ENCODE data around the gene SPAST. TPM values are rescaled to one million over a fixed set of nuclear protein-coding genes. Genes with fewer than 3 reads are reported as not detected.
A peak's percentile ranks its signal among the peaks of the same experiment; 100 is the strongest.

SPAST gene
- polyA plus RNA-seq, 2 donors, result 3.6 to 3.9 TPM

- Histone ChIP-seq H3K36me3 (ENCODE audit: control insufficient read depth in 2 of 2, insufficient read depth in 2 of 2, low read length in 1 of 2) (no peaks in the 10 kb centered on the region), H3K4me1 (ENCODE audit: control insufficient read depth in 2 of 2, insufficient read depth in 2 of 2, low read length in 1 of 2) (no peaks in the 10 kb centered on the region), H3K4me3 (ENCODE audit: low read depth in 1 of 2, low read length in 2 of 2) (no peak overlapping the region), H3K27me3 (ENCODE audit: control insufficient read depth in 1 of 2, insufficient read depth in 2 of 2, low read length in 2 of 2) (no peaks in the 10 kb centered on the region), H3K27ac (ENCODE audit: low read depth in 2 of 2, low read length in 1 of 2) (no peak overlapping the region), H3K9me3 (ENCODE audit: control insufficient read depth in 2 of 2, insufficient read depth in 1 of 2, low read depth in 1 of 2, low read length in 1 of 2) (no peaks in the 10 kb centered on the region)
- WGBS, 2 donors, result 95 to 98% methylated on average over 8 of the region's 8 CpGs
These were observed 1.9 kb upstream of the SPAST start for GRCh38 chr2:32061430-32061829.

- WGBS, 2 donors, result 48 to 49% methylated on average over 13 of the region's 13 CpGs
These were observed 1.1 kb upstream of the SPAST start for GRCh38 chr2:32061973-32062861.

GRCh38 chr2:32064021-32064601 lies 755 bp downstream of the SPAST start:
- Histone ChIP-seq H3K4me1 (ENCODE audit: control insufficient read depth in 2 of 2, insufficient read depth in 2 of 2, low read length in 1 of 2) (no peaks in the 10 kb centered on the region), H3K9me3 (ENCODE audit: control insufficient read depth in 2 of 2, insufficient read depth in 1 of 2, low read depth in 1 of 2, low read length in 1 of 2) (no peaks in the 10 kb centered on the region), H3K27ac (ENCODE audit: low read depth in 2 of 2, low read length in 1 of 2) (peak overlapping the region; percentile 94 to 96), H3K36me3 (ENCODE audit: control insufficient read depth in 2 of 2, insufficient read depth in 2 of 2, low read length in 1 of 2) (no peaks in the 10 kb centered on the region), H3K4me3 (ENCODE audit: low read depth in 1 of 2, low read length in 2 of 2) (peak overlapping the region; percentile 65 to 88), H3K27me3 (ENCODE audit: control insufficient read depth in 1 of 2, insufficient read depth in 2 of 2, low read length in 2 of 2) (no peaks in the 10 kb centered on the region)
- 0% methylated on average over 40 of the region's 40 CpGs for WGBS, 2 donors

More at GRCh38 chr2:32061973-32062861, 1.1 kb upstream of the SPAST start:
- H3K36me3 ChIP-seq (ENCODE audit: control insufficient read depth in 2 of 2, insufficient read depth in 2 of 2, low read length in 1 of 2), result no peaks in the 10 kb centered on the region
- no peaks in the 10 kb centered on the region for H3K27me3 ChIP-seq (ENCODE audit: control insufficient read depth in 1 of 2, insufficient read depth in 2 of 2, low read length in 2 of 2)
- no peaks in the 10 kb centered on the region for H3K9me3 ChIP-seq (ENCODE audit: control insufficient read depth in 2 of 2, insufficient read depth in 1 of 2, low read depth in 1 of 2, low read length in 1 of 2)
- H3K4me3 ChIP-seq (ENCODE audit: low read depth in 1 of 2, low read length in 2 of 2), result peak overlapping the region in 1 of 2 donors; percentile 88
- H3K27ac ChIP-seq (ENCODE audit: low read depth in 2 of 2, low read length in 1 of 2), result peak overlapping the region in 1 of 2 donors; percentile 20
- H3K4me1 ChIP-seq (ENCODE audit: control insufficient read depth in 2 of 2, insufficient read depth in 2 of 2, low read length in 1 of 2), result no peaks in the 10 kb centered on the region

DNA sequence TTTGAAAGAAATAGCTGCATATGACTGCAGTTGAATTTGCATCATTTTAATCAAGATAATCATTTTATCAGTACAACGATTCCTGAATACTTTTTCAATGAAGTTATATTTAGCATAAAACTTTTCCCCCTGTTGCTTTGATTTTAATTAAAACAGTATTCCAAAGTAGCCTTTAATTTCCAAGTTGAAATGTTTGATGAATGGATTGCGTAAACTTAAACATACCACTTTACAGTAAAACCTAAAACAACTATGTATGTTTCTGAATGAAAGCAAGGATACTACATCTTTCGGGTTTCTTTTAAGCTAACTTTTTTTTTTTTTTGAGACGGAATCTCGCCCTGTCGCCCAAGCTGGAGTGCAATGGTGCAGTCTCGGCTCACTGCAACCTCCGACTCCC lies 1.4 kb downstream of the SPAST start:
- Histone ChIP-seq H3K36me3 (ENCODE audit: control insufficient read depth in 2 of 2, insufficient read depth in 2 of 2, low read length in 1 of 2) (no peaks in the 10 kb centered on the region), H3K9me3 (ENCODE audit: control insufficient read depth in 2 of 2, insufficient read depth in 1 of 2, low read depth in 1 of 2, low read length in 1 of 2) (no peaks in the 10 kb centered on the region), H3K4me1 (ENCODE audit: control insufficient read depth in 2 of 2, insufficient read depth in 2 of 2, low read length in 1 of 2) (no peaks in the 10 kb centered on the region), H3K4me3 (ENCODE audit: low read depth in 1 of 2, low read length in 2 of 2) (peak overlapping the region; percentile 65 to 88), H3K27me3 (ENCODE audit: control insufficient read depth in 1 of 2, insufficient read depth in 2 of 2, low read length in 2 of 2) (no peaks in the 10 kb centered on the region), H3K27ac (ENCODE audit: low read depth in 2 of 2, low read length in 1 of 2) (no peak overlapping the region)
- WGBS, 2 donors, result 77 to 79% methylated on average over 8 of the region's 8 CpGs

DNA sequence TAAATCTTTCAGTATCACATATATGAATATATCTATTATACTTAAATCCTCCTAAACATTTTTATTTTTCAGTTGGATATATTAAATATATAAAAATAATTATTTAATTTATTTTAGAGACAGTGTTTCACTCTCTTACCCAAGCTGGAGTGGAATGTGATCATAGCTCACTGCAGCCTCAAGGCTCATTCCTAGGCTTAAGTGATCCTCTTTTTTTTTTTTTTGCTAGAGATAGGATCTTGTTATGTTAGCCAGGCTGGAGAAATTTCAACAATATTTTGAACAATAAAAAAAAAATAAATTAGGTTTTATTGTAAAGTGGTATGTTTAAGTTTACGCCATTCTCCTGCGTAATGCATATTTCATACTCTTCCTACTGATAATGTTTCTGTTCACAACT lies 4.2 kb downstream of the SPAST start:
- WGBS, 2 donors, result 97 to 99% methylated on average over 2 of the region's 2 CpGs
- Histone ChIP-seq H3K27ac (ENCODE audit: low read depth in 2 of 2, low read length in 1 of 2) (no peak overlapping the region), H3K36me3 (ENCODE audit: control insufficient read depth in 2 of 2, insufficient read depth in 2 of 2, low read length in 1 of 2) (no peaks in the 10 kb centered on the region), H3K4me3 (ENCODE audit: low read depth in 1 of 2, low read length in 2 of 2) (no peak overlapping the region), H3K27me3 (ENCODE audit: control insufficient read depth in 1 of 2, insufficient read depth in 2 of 2, low read length in 2 of 2) (no peaks in the 10 kb centered on the region), H3K4me1 (ENCODE audit: control insufficient read depth in 2 of 2, insufficient read depth in 2 of 2, low read length in 1 of 2) (no peaks in the 10 kb centered on the region), H3K9me3 (ENCODE audit: control insufficient read depth in 2 of 2, insufficient read depth in 1 of 2, low read depth in 1 of 2, low read length in 1 of 2) (no peaks in the 10 kb centered on the region)

GRCh38 chr2:32074134-32074506 lies 10.8 kb downstream of the SPAST start:
- no peaks in the 10 kb centered on the region for H3K36me3 ChIP-seq (ENCODE audit: control insufficient read depth in 2 of 2, insufficient read depth in 2 of 2, low read length in 1 of 2)
- H3K27me3 ChIP-seq (ENCODE audit: control insufficient read depth in 1 of 2, insufficient read depth in 2 of 2, low read length in 2 of 2), result no peaks in the 10 kb centered on the region
- H3K27ac ChIP-seq (ENCODE audit: low read depth in 2 of 2, low read length in 1 of 2), result no peak overlapping the region
- H3K4me1 ChIP-seq (ENCODE audit: control insufficient read depth in 2 of 2, insufficient read depth in 2 of 2, low read length in 1 of 2), result no peaks in the 10 kb centered on the region
- no peaks in the 10 kb centered on the region for H3K9me3 ChIP-seq (ENCODE audit: control insufficient read depth in 2 of 2, insufficient read depth in 1 of 2, low read depth in 1 of 2, low read length in 1 of 2)
- WGBS, 2 donors, result 77 to 94% methylated on average over 2 of the region's 2 CpGs
- H3K4me3 ChIP-seq (ENCODE audit: low read depth in 1 of 2, low read length in 2 of 2), result no peak overlapping the region

DNA sequence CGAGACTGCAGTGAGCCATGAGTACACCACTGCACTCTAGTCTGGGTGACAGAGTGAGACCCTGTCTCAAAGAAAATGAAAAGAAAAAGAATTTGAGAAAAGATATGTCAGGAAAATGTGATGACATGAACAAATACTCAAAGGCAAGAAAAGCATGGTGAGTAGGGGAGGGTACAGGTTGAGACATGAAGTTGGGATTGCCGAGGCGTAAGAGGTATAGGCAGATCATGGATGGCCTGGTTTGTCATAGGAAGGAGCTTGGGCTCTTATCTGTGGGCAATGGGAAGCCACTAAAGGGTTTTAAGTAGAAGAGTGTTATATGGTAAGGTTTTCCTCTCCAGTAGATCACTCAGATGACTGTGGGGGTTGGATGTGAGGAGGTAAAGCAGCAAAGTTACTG lies 32.3 kb downstream of the SPAST start:
- no peak overlapping the region for H3K27ac ChIP-seq (ENCODE audit: low read depth in 2 of 2, low read length in 1 of 2)
- no peaks in the 10 kb centered on the region for H3K4me1 ChIP-seq (ENCODE audit: control insufficient read depth in 2 of 2, insufficient read depth in 2 of 2, low read length in 1 of 2)
- no peak overlapping the region for H3K4me3 ChIP-seq (ENCODE audit: low read depth in 1 of 2, low read length in 2 of 2)
- 80 to 84% methylated on average over 3 of the region's 3 CpGs for WGBS, 2 donors
- H3K36me3 ChIP-seq (ENCODE audit: control insufficient read depth in 2 of 2, insufficient read depth in 2 of 2, low read length in 1 of 2), result no peaks in the 10 kb centered on the region
- H3K27me3 ChIP-seq (ENCODE audit: control insufficient read depth in 1 of 2, insufficient read depth in 2 of 2, low read length in 2 of 2), result no peaks in the 10 kb centered on the region
- no peaks in the 10 kb centered on the region for H3K9me3 ChIP-seq (ENCODE audit: control insufficient read depth in 2 of 2, insufficient read depth in 1 of 2, low read depth in 1 of 2, low read length in 1 of 2)

- WGBS, 2 donors, result 92 to 93% methylated on average over 2 of the region's 2 CpGs
- no peak overlapping the region for H3K4me3 ChIP-seq (ENCODE audit: low read depth in 1 of 2, low read length in 2 of 2)
- H3K27me3 ChIP-seq (ENCODE audit: control insufficient read depth in 1 of 2, insufficient read depth in 2 of 2, low read length in 2 of 2), result no peaks in the 10 kb centered on the region
- H3K9me3 ChIP-seq (ENCODE audit: control insufficient read depth in 2 of 2, insufficient read depth in 1 of 2, low read depth in 1 of 2, low read length in 1 of 2), result no peaks in the 10 kb centered on the region
- H3K36me3 ChIP-seq (ENCODE audit: control insufficient read depth in 2 of 2, insufficient read depth in 2 of 2, low read length in 1 of 2), result peaks cover 5 to 10% of the 10 kb centered on the region in 2 donors
- H3K27ac ChIP-seq (ENCODE audit: low read depth in 2 of 2, low read length in 1 of 2), result no peak overlapping the region
- no peaks in the 10 kb centered on the region for H3K4me1 ChIP-seq (ENCODE audit: control insufficient read depth in 2 of 2, insufficient read depth in 2 of 2, low read length in 1 of 2)
These were observed 44.8 kb downstream of the SPAST start for GRCh38 chr2:32108111-32108510.

GRCh38 chr2:32118055-32118454 lies 54.7 kb downstream of the SPAST start:
- 85 to 90% methylated on average over 3 of the region's 3 CpGs for WGBS, 2 donors
- no peak overlapping the region for H3K4me3 ChIP-seq (ENCODE audit: low read depth in 1 of 2, low read length in 2 of 2)
- H3K4me1 ChIP-seq (ENCODE audit: control insufficient read depth in 2 of 2, insufficient read depth in 2 of 2, low read length in 1 of 2), result no peaks in the 10 kb centered on the region
- no peaks in the 10 kb centered on the region for H3K27me3 ChIP-seq (ENCODE audit: control insufficient read depth in 1 of 2, insufficient read depth in 2 of 2, low read length in 2 of 2)
- H3K27ac ChIP-seq (ENCODE audit: low read depth in 2 of 2, low read length in 1 of 2), result no peak overlapping the region
- H3K9me3 ChIP-seq (ENCODE audit: control insufficient read depth in 2 of 2, insufficient read depth in 1 of 2, low read depth in 1 of 2, low read length in 1 of 2), result no peaks in the 10 kb centered on the region
- no peaks in the 10 kb centered on the region for H3K36me3 ChIP-seq (ENCODE audit: control insufficient read depth in 2 of 2, insufficient read depth in 2 of 2, low read length in 1 of 2)

DNA sequence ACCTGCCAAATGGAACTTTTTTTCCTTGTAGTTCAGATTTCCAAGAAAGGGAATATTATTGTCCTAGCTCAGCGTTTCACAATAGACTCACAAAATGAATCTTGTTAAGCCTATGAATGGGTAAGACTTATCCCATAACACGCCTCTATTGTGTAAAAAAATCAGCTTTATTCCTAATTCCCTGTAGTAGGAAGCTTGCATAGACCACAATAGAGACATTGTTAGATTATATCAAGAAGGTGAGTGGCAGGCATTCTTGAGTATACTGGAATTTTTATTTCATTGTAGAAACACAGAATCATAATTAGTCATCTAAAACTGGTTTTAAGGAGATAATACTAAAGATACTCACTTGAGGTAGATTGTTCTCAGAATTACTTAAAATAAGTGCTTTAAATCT lies 55.8 kb downstream of the SPAST start:
- Histone ChIP-seq H3K4me1 (ENCODE audit: control insufficient read depth in 2 of 2, insufficient read depth in 2 of 2, low read length in 1 of 2) (no peaks in the 10 kb centered on the region), H3K27ac (ENCODE audit: low read depth in 2 of 2, low read length in 1 of 2) (no peak overlapping the region), H3K9me3 (ENCODE audit: control insufficient read depth in 2 of 2, insufficient read depth in 1 of 2, low read depth in 1 of 2, low read length in 1 of 2) (no peaks in the 10 kb centered on the region), H3K36me3 (ENCODE audit: control insufficient read depth in 2 of 2, insufficient read depth in 2 of 2, low read length in 1 of 2) (no peaks in the 10 kb centered on the region), H3K27me3 (ENCODE audit: control insufficient read depth in 1 of 2, insufficient read depth in 2 of 2, low read length in 2 of 2) (no peaks in the 10 kb centered on the region), H3K4me3 (ENCODE audit: low read depth in 1 of 2, low read length in 2 of 2) (no peak overlapping the region)
- 74 to 79% methylated on average over 2 of the region's 2 CpGs for WGBS, 2 donors

Data from esophagus (tissue), 2 donors.